Calu3 (cell line): ENCODE measurements around the gene PJA2. TPM values are rescaled to one million over a fixed set of nuclear protein-coding genes. Genes with fewer than 3 reads are reported as not detected.

ENCODE experiments used
- BruUV-seq: library from RNA; stranded (reverse); fragments of 400-500 nt; replicated peaks from 2 replicates; lab custom pipeline; 2021; lab: Mats Ljungman, UMichigan
- CTCF ChIA-PET: fragments of 300-600 bp; sonication (Branson Sonifier 250); formaldehyde crosslinking; loops from one replicate; lab custom pipeline; 2022; ENCODE audit warnings: antibody characterized with exemption; lab: Charles Lee
- DNase-seq: peaks from one replicate; pipeline ENCODE4 v3.0.0; 2022
- H3K27ac Mint-ChIP-seq: one replicate; pipeline ENCODE4 v1.8.0; 2022; ENCODE audit warnings: mixed read lengths; ENCODE audit not compliant: unreplicated experiment
- H3K27me3 Mint-ChIP-seq: one replicate; pipeline ENCODE4 v1.8.0; 2022; ENCODE audit warnings: mixed read lengths; ENCODE audit not compliant: unreplicated experiment
- H3K36me3 Mint-ChIP-seq: one replicate; pipeline ENCODE4 v1.8.0; 2022; ENCODE audit warnings: mild to moderate bottlenecking, moderate library complexity, mixed read lengths; ENCODE audit not compliant: insufficient read depth, unreplicated experiment
- H3K4me1 Mint-ChIP-seq: one replicate; pipeline ENCODE4 v1.8.0; 2022; ENCODE audit warnings: mild to moderate bottlenecking, low read depth, mixed read lengths; ENCODE audit not compliant: unreplicated experiment
- H3K4me3 Mint-ChIP-seq: one replicate; pipeline ENCODE4 v1.8.0; 2022; ENCODE audit warnings: mild to moderate bottlenecking, low read depth, moderate library complexity, mixed read lengths; ENCODE audit not compliant: unreplicated experiment
- H3K9me3 Mint-ChIP-seq: one replicate; pipeline ENCODE4 v1.8.0; 2022; ENCODE audit warnings: low read depth, mixed read lengths; ENCODE audit not compliant: unreplicated experiment
- intact Hi-C: fragments of 100-400 bp; cut with micrococcal nuclease; formaldehyde crosslinking; loops from one replicate; pipeline ENCODE4 v1.10.0; 2022; ENCODE audit not compliant: unreplicated experiment
- total RNA-seq: library from RNA; stranded (reverse); gene quantifications from 2 replicates; pipeline ENCODE4 v1.2.3, GENCODE V29; 2022
- TF ChIP-seq, protein P1 (sequence below): fragments of 200-600 bp; IDR thresholded peaks from one replicate; pipeline ENCODE4 v1.8.0; 2022; ENCODE audit warnings: antibody characterized with exemption; ENCODE audit not compliant: unreplicated experiment

The PJA2 gene
- total RNA-seq, 1 experiment from 2014 or later, result 89.0 TPM

DNA sequence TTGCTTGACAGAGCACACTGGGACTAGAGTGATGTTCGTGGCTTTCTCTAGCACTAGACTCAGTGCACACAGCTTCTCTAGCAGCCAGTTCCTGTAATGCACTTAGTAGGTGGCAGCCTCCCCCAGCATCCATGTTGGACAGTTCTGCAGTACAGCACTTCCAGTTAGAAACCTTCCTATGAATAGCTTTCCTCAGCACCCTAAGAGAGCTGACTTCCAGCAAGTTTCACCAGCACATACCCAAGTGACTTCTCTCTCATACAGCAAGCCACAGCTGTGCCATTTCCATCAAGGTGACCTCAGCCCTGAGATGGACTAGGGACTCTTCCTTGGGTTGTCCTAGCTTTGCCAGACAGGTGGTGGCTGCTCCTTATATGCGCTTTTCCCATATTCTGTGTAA is 60.4 kb downstream of the PJA2 start:
- no peak overlapping the region for H3K4me3 Mint-ChIP-seq
- peaks cover 32% of the 10 kb centered on the region for H3K36me3 Mint-ChIP-seq
- no peaks in the 10 kb centered on the region for H3K9me3 Mint-ChIP-seq
- TF ChIP-seq, protein P1, sequence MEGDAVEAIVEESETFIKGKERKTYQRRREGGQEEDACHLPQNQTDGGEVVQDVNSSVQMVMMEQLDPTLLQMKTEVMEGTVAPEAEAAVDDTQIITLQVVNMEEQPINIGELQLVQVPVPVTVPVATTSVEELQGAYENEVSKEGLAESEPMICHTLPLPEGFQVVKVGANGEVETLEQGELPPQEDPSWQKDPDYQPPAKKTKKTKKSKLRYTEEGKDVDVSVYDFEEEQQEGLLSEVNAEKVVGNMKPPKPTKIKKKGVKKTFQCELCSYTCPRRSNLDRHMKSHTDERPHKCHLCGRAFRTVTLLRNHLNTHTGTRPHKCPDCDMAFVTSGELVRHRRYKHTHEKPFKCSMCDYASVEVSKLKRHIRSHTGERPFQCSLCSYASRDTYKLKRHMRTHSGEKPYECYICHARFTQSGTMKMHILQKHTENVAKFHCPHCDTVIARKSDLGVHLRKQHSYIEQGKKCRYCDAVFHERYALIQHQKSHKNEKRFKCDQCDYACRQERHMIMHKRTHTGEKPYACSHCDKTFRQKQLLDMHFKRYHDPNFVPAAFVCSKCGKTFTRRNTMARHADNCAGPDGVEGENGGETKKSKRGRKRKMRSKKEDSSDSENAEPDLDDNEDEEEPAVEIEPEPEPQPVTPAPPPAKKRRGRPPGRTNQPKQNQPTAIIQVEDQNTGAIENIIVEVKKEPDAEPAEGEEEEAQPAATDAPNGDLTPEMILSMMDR, result no peak
- CTCF ChIA-PET, result interaction anchor here (0.6 kb wide), 2 partner anchors 708 to 856 kb away, joined by 3 read pairs; no protein-coding TSS in a partner anchor
- H3K27me3 Mint-ChIP-seq, result no peaks in the 10 kb centered on the region
- DNase-seq, result no peak
- no peaks in the 10 kb centered on the region for H3K4me1 Mint-ChIP-seq
- intact Hi-C loops, result no loop called here
- BruUV-seq, result no TSS peak
- H3K27ac Mint-ChIP-seq, result no peak overlapping the region

DNA sequence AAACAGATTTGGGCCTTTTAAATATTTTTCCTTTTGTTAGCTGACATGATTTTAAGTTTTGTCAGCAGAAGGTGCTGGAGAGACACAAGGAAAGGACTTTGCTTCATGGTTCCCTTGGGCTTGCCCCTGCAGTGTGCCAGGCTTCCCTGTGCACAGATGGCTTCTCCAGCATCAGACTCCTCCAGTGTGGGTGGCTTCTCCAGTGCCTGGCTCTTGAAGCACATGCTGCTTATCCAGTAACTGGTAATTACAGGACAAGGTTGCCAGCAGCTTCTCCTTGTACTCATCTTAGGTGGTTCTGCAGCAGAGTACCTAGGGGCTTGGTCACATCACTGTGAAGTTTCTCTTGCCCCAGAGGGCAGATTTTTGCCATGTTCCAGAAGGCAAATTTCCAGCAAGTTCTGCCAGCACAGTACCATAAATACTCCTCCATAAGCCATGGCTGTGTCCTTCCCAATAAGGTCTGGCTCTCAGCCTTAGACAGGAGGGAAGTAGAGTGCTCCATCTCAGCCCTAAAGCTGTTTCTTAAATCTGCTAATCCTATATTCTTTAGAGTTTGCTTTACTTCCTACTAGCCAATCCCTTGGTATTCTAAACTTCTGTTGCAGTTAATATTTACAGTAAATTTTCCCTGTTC is 62.4 kb downstream of the PJA2 start:
- Mint-ChIP-seq H3K9me3 (no peaks in the 10 kb centered on the region), H3K27me3 (no peaks in the 10 kb centered on the region), H3K27ac (no peak overlapping the region), H3K36me3 (peaks cover 32% of the 10 kb centered on the region), H3K4me3 (no peak overlapping the region), H3K4me1 (no peaks in the 10 kb centered on the region)
- CTCF ChIA-PET, result no interaction called here
- intact Hi-C loops, result no loop called here
- no TSS peak for BruUV-seq
- TF ChIP-seq, protein P1, result no peak
- peak; percentile 8 for DNase-seq

DNA sequence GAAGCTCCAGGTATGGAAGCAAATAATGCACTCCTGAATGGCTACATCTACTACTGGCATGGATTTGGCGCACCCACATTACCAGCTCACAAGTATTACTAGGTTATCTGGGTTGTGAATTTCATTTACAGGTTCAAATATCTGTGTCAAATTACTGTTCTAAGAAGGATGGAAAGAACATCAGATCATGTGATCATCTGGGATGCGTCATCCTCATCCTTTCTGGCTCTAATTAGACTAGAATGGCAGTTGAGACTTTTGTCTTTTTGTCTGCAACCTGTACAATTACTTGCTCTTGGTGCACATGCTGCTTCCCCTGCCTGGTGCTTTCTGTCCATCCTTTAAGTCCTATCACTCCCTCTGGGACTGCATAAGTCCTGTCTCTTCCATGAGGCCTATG is 64.1 kb downstream of the PJA2 start:
- Mint-ChIP-seq H3K27ac (no peak overlapping the region), H3K4me3 (no peak overlapping the region), H3K36me3 (peaks cover 29% of the 10 kb centered on the region), H3K27me3 (no peaks in the 10 kb centered on the region), H3K4me1 (no peaks in the 10 kb centered on the region), H3K9me3 (no peaks in the 10 kb centered on the region)
- CTCF ChIA-PET, result no interaction called here
- no peak for DNase-seq
- intact Hi-C loops, result no loop called here
- TF ChIP-seq, protein P1, result no peak
- BruUV-seq, result no TSS peak

DNA sequence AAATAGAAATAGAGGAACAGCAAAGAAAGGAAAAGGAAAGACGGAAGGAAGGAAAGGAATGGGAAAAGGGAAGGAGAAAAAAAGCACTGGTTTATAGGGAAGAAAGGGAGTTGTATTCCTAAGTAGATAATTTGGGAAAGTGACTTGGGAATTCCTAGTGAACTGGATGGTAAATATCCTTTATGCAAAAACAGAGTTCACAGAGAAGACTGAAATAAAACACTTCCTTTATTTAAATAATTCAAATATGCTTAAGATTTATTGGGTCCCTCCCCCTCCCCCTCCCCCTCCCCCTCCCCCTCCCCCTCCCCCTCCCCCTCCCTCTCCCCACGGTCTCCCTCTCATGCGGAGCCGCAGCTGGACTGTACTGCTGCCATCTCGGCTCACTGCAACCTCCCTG is 69.4 kb downstream of the PJA2 start:
- DNase-seq, result no peak
- peaks cover 35% of the 10 kb centered on the region for H3K36me3 Mint-ChIP-seq
- TF ChIP-seq, protein P1, result no peak
- no peaks in the 10 kb centered on the region for H3K4me1 Mint-ChIP-seq
- H3K9me3 Mint-ChIP-seq, result no peaks in the 10 kb centered on the region
- H3K27me3 Mint-ChIP-seq, result no peaks in the 10 kb centered on the region
- no TSS peak for BruUV-seq
- intact Hi-C loops, result no loop called here
- H3K27ac Mint-ChIP-seq, result peak overlapping the region; percentile 1
- H3K4me3 Mint-ChIP-seq, result no peak overlapping the region
- CTCF ChIA-PET, result no interaction called here
